ENCODE data around the gene PARP8. TPM values are rescaled to one million over a fixed set of nuclear protein-coding genes. Genes with fewer than 3 reads are reported as not detected.

The PARP8 gene
- total and polyA plus RNA-seq, 2 of the 8 experiments (the other 6 are each of a cell fraction or from before 2014, with no cell fraction given) = 16.6 to 30.6 TPM

GRCh38 chr5:50717651-50718050, 51.2 kb downstream of the PARP8 start:
- TF ChIP-seq SUZ12 (IDR thresholded peaks at IDR 0.05; ENCODE audit: low read length) (no peak), KDM4A (IDR thresholded peaks at IDR 0.05; ENCODE audit: low read depth, low read length, severe bottlenecking) (no peak)
- H2BK20ac ChIP-seq (ENCODE audit: low read length) = no peak overlapping the region
- no peaks in the 10 kb centered on the region for H3K36me3 ChIP-seq (ENCODE audit: control insufficient read depth in 2 of 4, insufficient read depth in 4 of 4, low read length in 3 of 4)
- H3K79me2 ChIP-seq (ENCODE audit: control insufficient read depth in 1 of 2, insufficient read depth in 2 of 2, low read length in 2 of 2) = peaks cover 0 to 98% of the 10 kb centered on the region in 2 experiments; a peak in 3 of 4 replicates
- H2BK120ac ChIP-seq (replicated peaks; ENCODE audit: low read depth, low read length) = no peak overlapping the region
- no peak for DNase-seq (ENCODE audit: low read depth in 1 of 2, low spot score in 2 of 2)
- H2BK5ac ChIP-seq (ENCODE audit: low read depth, low read length) = no peak overlapping the region
- H3K27me3 ChIP-seq (replicated peaks in 1 of 4; ENCODE audit: control insufficient read depth in 3 of 4, extremely low read depth in 1 of 4, insufficient read depth in 3 of 4, low read length in 3 of 4) = no peaks in the 10 kb centered on the region
- H3K18ac ChIP-seq (ENCODE audit: extremely low read depth, low read length) = no peak overlapping the region
- H2AK5ac ChIP-seq (ENCODE audit: low read depth, low read length) = no peak overlapping the region
- H3K9me3 ChIP-seq (ENCODE audit: insufficient read depth in 2 of 2, low read depth in 1 of 2, low read length in 1 of 2) = no peaks in the 10 kb centered on the region
- CTCF ChIA-PET (ENCODE audit: partially characterized antibody) = interaction anchor here (1.3 kb wide), 1 partner anchor 34 kb away, joined by 5 read pairs; no protein-coding TSS in a partner anchor
- H4K20me1 ChIP-seq (replicated peaks in 1 of 2; ENCODE audit: control insufficient read depth in 1 of 2, insufficient read depth in 2 of 2, low read length in 2 of 2) = no peaks in the 10 kb centered on the region
- no peak overlapping the region for H3K23ac ChIP-seq (ENCODE audit: insufficient read length)
- no peak overlapping the region for H3K4me2 ChIP-seq (ENCODE audit: insufficient read depth in 1 of 2, low read depth in 2 of 2, low read length in 2 of 2)
- H3K56ac ChIP-seq (replicated peaks; ENCODE audit: insufficient read length, low read depth, low read length) = no peak overlapping the region
- H3K4me3 ChIP-seq (ENCODE audit: extremely low read depth in 1 of 4, insufficient read depth in 2 of 4, low read depth in 3 of 4, low read length in 4 of 4) = no peak overlapping the region
- no peak overlapping the region for H3K4ac ChIP-seq (replicated peaks; ENCODE audit: insufficient read length, low read depth, low read length)
- POLR2A ChIA-PET (ENCODE audit: partially characterized antibody) = interaction anchor here (0.6 kb wide), 1 partner anchor 84 kb away, joined by 3 read pairs; no protein-coding TSS in a partner anchor
- H3K23me2 ChIP-seq (ENCODE audit: low read depth, low read length) = no peaks in the 10 kb centered on the region
- H3K4me1 ChIP-seq (replicated peaks in 1 of 4; ENCODE audit: control insufficient read depth in 3 of 4, insufficient read depth in 4 of 4, low read length in 3 of 4) = peaks cover 0 to 2% (median under 1%) of the 10 kb centered on the region in 4 experiments; a peak in 4 of 7 replicates
- no peak overlapping the region for H2BK12ac ChIP-seq (ENCODE audit: low read depth, low read length)
- no peak for FAIRE-seq
- no peak overlapping the region for H4K91ac ChIP-seq (replicated peaks; ENCODE audit: insufficient read length, low read length)
- no peak overlapping the region for H2AFZ ChIP-seq (ENCODE audit: low read length)
- H3K79me1 ChIP-seq (ENCODE audit: low read depth, low read length) = no peaks in the 10 kb centered on the region; the same call in 1 of the 2 replicates
- no peak overlapping the region for H3K27ac ChIP-seq (ENCODE audit: low read depth, low read length)
- no peak overlapping the region for H4K5ac ChIP-seq (ENCODE audit: insufficient read length, low read depth, low read length)
- no peak overlapping the region for H3K14ac ChIP-seq (ENCODE audit: insufficient read length)
- H4K8ac ChIP-seq (ENCODE audit: extremely low read depth, insufficient read depth, low read length) = no peak overlapping the region
- no peak overlapping the region for H3K9ac ChIP-seq (replicated peaks in 1 of 4; ENCODE audit: extremely low read depth in 1 of 4, low read depth in 3 of 4, low read length in 3 of 4)
- 84% methylated on average over 2 of the region's 2 CpGs; no CpG with 5 or more reads in 1 of the 2 experiments for WGBS, 2 experiments (ENCODE audit: extremely low coverage in 1 of 2, insufficient coverage in 1 of 2, insufficient read length in 1 of 2, insufficient replicate concordance in 2 of 2, low coverage in 1 of 2, low lambda C conversion rate in 2 of 2, missing lambda C conversion rate in 1 of 2)
- no peak overlapping the region for H2BK15ac ChIP-seq (ENCODE audit: low read length)

Data from H1 (cell line).